ENCODE data around the gene SCART1. TPM values are rescaled to one million over a fixed set of nuclear protein-coding genes. Genes with fewer than 3 reads are reported as not detected.
"Not testable (repeated sequence)": the region's sequence is repeated elsewhere in the genome, so short reads cannot be mapped to it uniquely, and the experiment has no call there.

SCART1 gene
- total and polyA plus RNA-seq, 9 donors: 0.53 to 1.9 (median 1.4) TPM

- no peak for DNase-seq
- 91% methylated on average over 17 of the region's 17 CpGs for WGBS (ENCODE audit: insufficient coverage)
- peaks cover 33% of the 10 kb centered on the region for H3K36me3 ChIP-seq (ENCODE audit: control insufficient read depth, insufficient read depth, low read length)
Observed at GRCh38 chr10:133420028-133420427, 33.7 kb upstream of the SCART1 start.

GRCh38 chr10:133420579-133420978 is 33.2 kb upstream of the SCART1 start:
- Histone ChIP-seq H3K36me3 (ENCODE audit: control insufficient read depth, insufficient read depth, low read length) (peaks cover 27% of the 10 kb centered on the region), H3K4me3 (ENCODE audit: low read length) (no peak overlapping the region), H3K27ac (ENCODE audit: low read length) (no peak overlapping the region), H3K9me3 (replicated peaks; ENCODE audit: control insufficient read depth, low read depth, low read length) (no peaks in the 10 kb centered on the region), H3K27me3 (ENCODE audit: control insufficient read depth, insufficient read depth, low read length) (peaks cover 4% of the 10 kb centered on the region), H3K4me1 (ENCODE audit: control insufficient read depth, insufficient read depth, low read length) (peaks cover 14% of the 10 kb centered on the region)
- WGBS (ENCODE audit: insufficient coverage): 63% methylated on average over 3 of the region's 6 CpGs
- no peak for DNase-seq

More at GRCh38 chr10:133420028-133420427, 33.7 kb upstream of the SCART1 start:
- Histone ChIP-seq H3K27me3 (ENCODE audit: control insufficient read depth, insufficient read depth, low read length) (peaks cover 4% of the 10 kb centered on the region), H3K9me3 (replicated peaks; ENCODE audit: control insufficient read depth, low read depth, low read length) (peaks cover 2% of the 10 kb centered on the region), H3K4me3 (ENCODE audit: low read length) (no peak overlapping the region), H3K4me1 (ENCODE audit: control insufficient read depth, insufficient read depth, low read length) (peaks cover 14% of the 10 kb centered on the region), H3K27ac (ENCODE audit: low read length) (no peak overlapping the region)

GRCh38 chr10:133421336-133422222 is 32.2 kb upstream of the SCART1 start:
- Histone ChIP-seq H3K4me3 (ENCODE audit: low read length) (no peak overlapping the region), H3K4me1 (ENCODE audit: control insufficient read depth, insufficient read depth, low read length) (peaks cover 14% of the 10 kb centered on the region), H3K36me3 (ENCODE audit: control insufficient read depth, insufficient read depth, low read length) (peaks cover 24% of the 10 kb centered on the region), H3K27me3 (ENCODE audit: control insufficient read depth, insufficient read depth, low read length) (peaks cover 4% of the 10 kb centered on the region), H3K9me3 (replicated peaks; ENCODE audit: control insufficient read depth, low read depth, low read length) (no peaks in the 10 kb centered on the region), H3K27ac (ENCODE audit: low read length) (peak overlapping the region; percentile 24)
- WGBS (ENCODE audit: insufficient coverage): 85% methylated on average over 15 of the region's 17 CpGs
- no peak for DNase-seq

- Histone ChIP-seq H3K9me3 (replicated peaks; ENCODE audit: control insufficient read depth, low read depth, low read length) (no peaks in the 10 kb centered on the region), H3K27ac (ENCODE audit: low read length) (peak overlapping the region; percentile 25), H3K4me3 (ENCODE audit: low read length) (no peak overlapping the region), H3K4me1 (ENCODE audit: control insufficient read depth, insufficient read depth, low read length) (peaks cover 14% of the 10 kb centered on the region), H3K36me3 (ENCODE audit: control insufficient read depth, insufficient read depth, low read length) (peaks cover 24% of the 10 kb centered on the region), H3K27me3 (ENCODE audit: control insufficient read depth, insufficient read depth, low read length) (peaks cover 4% of the 10 kb centered on the region)
- WGBS (ENCODE audit: insufficient coverage): 64% methylated on average over 12 of the region's 16 CpGs
- DNase-seq: peak; percentile 37
Observed at GRCh38 chr10:133422223-133422806, 31.4 kb upstream of the SCART1 start.

GRCh38 chr10:133422807-133423771 is 30.7 kb upstream of the SCART1 start:
- no peaks in the 10 kb centered on the region for H3K9me3 ChIP-seq (replicated peaks; ENCODE audit: control insufficient read depth, low read depth, low read length)
- peaks cover 14% of the 10 kb centered on the region for H3K4me1 ChIP-seq (ENCODE audit: control insufficient read depth, insufficient read depth, low read length)
- peaks cover 4% of the 10 kb centered on the region for H3K27me3 ChIP-seq (ENCODE audit: control insufficient read depth, insufficient read depth, low read length)
- WGBS (ENCODE audit: insufficient coverage): 13% methylated on average over 82 of the region's 88 CpGs
- DNase-seq: no peak
- H3K36me3 ChIP-seq (ENCODE audit: control insufficient read depth, insufficient read depth, low read length): peaks cover 24% of the 10 kb centered on the region
- no peak overlapping the region for H3K27ac ChIP-seq (ENCODE audit: low read length)
- H3K4me3 ChIP-seq (ENCODE audit: low read length): no peak overlapping the region

GRCh38 chr10:133424102-133424501 is 29.6 kb upstream of the SCART1 start:
- not testable (repeated sequence) for H3K4me3 ChIP-seq (ENCODE audit: low read length)

GRCh38 chr10:133424601-133425000 is 29.1 kb upstream of the SCART1 start, which contains the start of gene SPRN:
TSS of gene SPRN (minus strand) at chr10:133424625. CDS start at chr10:133423681, 944 bp downstream.
- not testable (repeated sequence) for H3K4me3 ChIP-seq (ENCODE audit: low read length); H3K27ac ChIP-seq (ENCODE audit: low read length); H3K9me3 ChIP-seq (replicated peaks; ENCODE audit: control insufficient read depth, low read depth, low read length); H3K27me3 ChIP-seq (ENCODE audit: control insufficient read depth, insufficient read depth, low read length); DNase-seq
- Histone ChIP-seq H3K36me3 (ENCODE audit: control insufficient read depth, insufficient read depth, low read length) (peaks cover 11% of the 10 kb centered on the region), H3K4me1 (ENCODE audit: control insufficient read depth, insufficient read depth, low read length) (peaks cover 14% of the 10 kb centered on the region)
- no CpG with 5 or more reads among the region's 37 CpGs for WGBS (ENCODE audit: insufficient coverage)

More at GRCh38 chr10:133424102-133424501, 29.6 kb upstream of the SCART1 start:
- not testable (repeated sequence) for DNase-seq; H3K27ac ChIP-seq (ENCODE audit: low read length); H3K9me3 ChIP-seq (replicated peaks; ENCODE audit: control insufficient read depth, low read depth, low read length); H3K27me3 ChIP-seq (ENCODE audit: control insufficient read depth, insufficient read depth, low read length)
- peaks cover 16% of the 10 kb centered on the region for H3K36me3 ChIP-seq (ENCODE audit: control insufficient read depth, insufficient read depth, low read length)
- H3K4me1 ChIP-seq (ENCODE audit: control insufficient read depth, insufficient read depth, low read length): peaks cover 14% of the 10 kb centered on the region
- WGBS (ENCODE audit: insufficient coverage): no CpG with 5 or more reads among the region's 46 CpGs

- H3K4me1 ChIP-seq (ENCODE audit: control insufficient read depth, insufficient read depth, low read length); DNase-seq: not testable (repeated sequence)
- no CpG with 5 or more reads among the region's 4 CpGs for WGBS (ENCODE audit: insufficient coverage)
Observed at GRCh38 chr10:133429571-133429970, 24.2 kb upstream of the SCART1 start.

GRCh38 chr10:133431888-133432613 is 21.7 kb upstream of the SCART1 start:
- not testable (repeated sequence) for H3K9me3 ChIP-seq (replicated peaks; ENCODE audit: control insufficient read depth, low read depth, low read length); H3K4me3 ChIP-seq (ENCODE audit: low read length); H3K27ac ChIP-seq (ENCODE audit: low read length); H3K4me1 ChIP-seq (ENCODE audit: control insufficient read depth, insufficient read depth, low read length); H3K27me3 ChIP-seq (ENCODE audit: control insufficient read depth, insufficient read depth, low read length); H3K36me3 ChIP-seq (ENCODE audit: control insufficient read depth, insufficient read depth, low read length); DNase-seq
- no CpG with 5 or more reads among the region's 9 CpGs for WGBS (ENCODE audit: insufficient coverage)

More at GRCh38 chr10:133429571-133429970, 24.2 kb upstream of the SCART1 start:
- H3K4me3 ChIP-seq (ENCODE audit: low read length); H3K36me3 ChIP-seq (ENCODE audit: control insufficient read depth, insufficient read depth, low read length); H3K9me3 ChIP-seq (replicated peaks; ENCODE audit: control insufficient read depth, low read depth, low read length); H3K27me3 ChIP-seq (ENCODE audit: control insufficient read depth, insufficient read depth, low read length); H3K27ac ChIP-seq (ENCODE audit: low read length): not testable (repeated sequence)

All from muscle of leg (tissue), 11 donors.